ENCODE measurements around the gene PLSCR3.
"Not testable (repeated sequence)": the region's sequence is repeated elsewhere in the genome, so short reads cannot be mapped to it uniquely, and the experiment has no call there.

The PLSCR3 gene

GRCh38 chr17:7367083-7367482 is 27.2 kb downstream of the PLSCR3 start:
- no peak for ATAC-seq
- TF ChIP-seq OSR1 (CRISPR knock-in tag; IDR thresholded peaks at IDR 0.05) (no peak), ARNTL (CRISPR knock-in tag; IDR thresholded peaks at IDR 0.05; ENCODE audit: borderline replicate concordance, low read depth) (no peak), SNAI2 (CRISPR knock-in tag; IDR thresholded peaks at IDR 0.05) (no peak), ZFP3 (CRISPR knock-in tag; IDR thresholded peaks at IDR 0.05) (no peak), PPARA (CRISPR knock-in tag; IDR thresholded peaks at IDR 0.05; ENCODE audit: borderline replicate concordance) (no peak), PATZ1 (CRISPR knock-in tag; IDR thresholded peaks at IDR 0.05; ENCODE audit: borderline replicate concordance) (no peak)

- not testable (repeated sequence) for ATAC-seq
Observed at GRCh38 chr17:7365963-7366362, 28.4 kb downstream of the PLSCR3 start.

- TF ChIP-seq ZNF8 (CRISPR knock-in tag; IDR thresholded peaks at IDR 0.05) (no peak), CSRNP3 (CRISPR knock-in tag; IDR thresholded peaks at IDR 0.05) (no peak), ZNF565 (CRISPR knock-in tag; conservative IDR thresholded peaks at IDR 0.05; ENCODE audit: low read depth) (no peak), ZFP30 (CRISPR knock-in tag; IDR thresholded peaks at IDR 0.05) (no peak), ZNF70 (CRISPR knock-in tag; IDR thresholded peaks at IDR 0.05) (no peak), ESRRG (CRISPR knock-in tag; IDR thresholded peaks at IDR 0.05) (no peak), GLIS3 (CRISPR knock-in tag; IDR thresholded peaks at IDR 0.05) (no peak), TSHZ2 (CRISPR knock-in tag; IDR thresholded peaks at IDR 0.05) (no peak), CREB5 (CRISPR knock-in tag; IDR thresholded peaks at IDR 0.05; ENCODE audit: low read depth) (no peak), ZFP3 (CRISPR knock-in tag; IDR thresholded peaks at IDR 0.05) (no peak), PPARA (CRISPR knock-in tag; IDR thresholded peaks at IDR 0.05; ENCODE audit: borderline replicate concordance) (no peak), TCF4 (CRISPR knock-in tag; IDR thresholded peaks at IDR 0.05; ENCODE audit: borderline replicate concordance) (no peak), POU6F1 (CRISPR knock-in tag; IDR thresholded peaks at IDR 0.05; ENCODE audit: borderline replicate concordance, low read depth) (no peak), OSR1 (CRISPR knock-in tag; IDR thresholded peaks at IDR 0.05) (no peak), ISL1 (CRISPR knock-in tag; IDR thresholded peaks at IDR 0.05) (no peak), RARB (CRISPR knock-in tag; IDR thresholded peaks at IDR 0.05) (no peak), ZC3H10 (CRISPR knock-in tag; IDR thresholded peaks at IDR 0.05) (no peak), CSDC2 (CRISPR knock-in tag; IDR thresholded peaks at IDR 0.05) (no peak), SNAI2 (CRISPR knock-in tag; IDR thresholded peaks at IDR 0.05) (no peak)
- no peak for ATAC-seq
Observed at GRCh38 chr17:7363311-7363710, 31.0 kb downstream of the PLSCR3 start.

GRCh38 chr17:7361906-7362305 is 32.4 kb downstream of the PLSCR3 start:
- no peak for ATAC-seq
- TF ChIP-seq ZNF8 (CRISPR knock-in tag; IDR thresholded peaks at IDR 0.05): no peak
- TF ChIP-seq OSR1 (CRISPR knock-in tag; IDR thresholded peaks at IDR 0.05): no peak
- no peak for TF ChIP-seq ARNTL (CRISPR knock-in tag; IDR thresholded peaks at IDR 0.05; ENCODE audit: borderline replicate concordance, low read depth)
- TF ChIP-seq ZNF70 (CRISPR knock-in tag; IDR thresholded peaks at IDR 0.05): no peak
- TF ChIP-seq TOX (CRISPR knock-in tag; IDR thresholded peaks at IDR 0.05; ENCODE audit: borderline replicate concordance): no peak
- TF ChIP-seq ESRRG (CRISPR knock-in tag; IDR thresholded peaks at IDR 0.05): no peak
- no peak for TF ChIP-seq ZFP3 (CRISPR knock-in tag; IDR thresholded peaks at IDR 0.05)
